ENCODE measurements around the gene ZBTB8A. TPM values are rescaled to one million over a fixed set of nuclear protein-coding genes. Genes with fewer than 3 reads are reported as not detected.
A peak's percentile ranks its signal among the peaks of the same experiment; 100 is the strongest.

The ZBTB8A gene
- total RNA-seq, 1 experiment from 2014 or later, result 4.2 TPM

DNA sequence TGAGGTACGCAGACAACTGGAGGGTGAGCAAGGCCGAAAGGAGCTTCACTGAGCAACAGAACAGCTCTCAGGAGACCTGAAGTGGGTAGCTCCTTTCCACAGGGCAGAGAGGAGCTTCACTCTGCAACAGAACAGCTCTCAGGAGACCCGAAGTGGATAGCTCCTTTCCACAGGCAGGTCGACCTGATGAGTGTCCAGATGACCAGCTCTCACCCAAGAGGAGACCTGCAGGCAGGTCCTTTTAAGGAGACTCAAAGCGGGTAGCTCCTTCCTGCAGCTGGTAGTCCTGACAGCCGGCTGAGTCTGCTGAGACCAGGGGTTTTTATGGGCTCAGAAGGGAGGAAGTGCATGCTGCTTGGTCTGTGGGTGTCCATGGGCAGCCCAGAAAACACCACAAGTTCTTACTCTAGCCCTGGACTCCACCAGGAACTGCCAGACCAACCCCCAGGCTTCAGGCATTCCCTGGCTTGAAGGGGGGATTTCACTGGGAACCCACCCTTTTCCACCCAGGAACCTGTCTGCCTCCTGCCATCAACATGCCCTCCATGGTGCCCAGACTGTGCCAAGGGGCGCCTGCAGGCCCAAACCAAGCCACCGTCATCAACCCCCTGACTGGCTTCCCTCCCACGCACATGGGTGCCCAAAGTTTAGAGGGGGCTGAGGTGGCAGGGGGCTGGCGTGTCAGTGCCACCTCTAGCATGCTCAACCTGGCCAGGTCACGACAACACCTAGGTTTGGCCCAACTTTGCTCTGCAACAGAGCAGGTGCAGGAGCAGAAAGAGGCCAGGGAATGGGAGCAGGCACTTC lies 67.5 kb downstream of the ZBTB8A start:
- H3K4me3 ChIP-seq, result no peak overlapping the region
- H3K36me3 ChIP-seq (ENCODE audit: low read depth), result no peaks in the 10 kb centered on the region
- no TSS peak for BruUV-seq (replicated peaks)
- ChIA-PET CTCF (no interaction called here), POLR2A (ENCODE audit: unreplicated experiment) (no interaction called here)
- H2AFZ ChIP-seq, result no peak overlapping the region
- no peaks in the 10 kb centered on the region for H3F3A ChIP-seq (ENCODE audit: insufficient read depth, low read depth)
- H4K20me1 ChIP-seq (ENCODE audit: insufficient read depth), result no peaks in the 10 kb centered on the region
- no peaks in the 10 kb centered on the region for H3K9me3 ChIP-seq (ENCODE audit: insufficient read depth, low read depth)
- no peaks in the 10 kb centered on the region for H3K9me2 ChIP-seq (ENCODE audit: insufficient read depth)
- H3K79me2 ChIP-seq (ENCODE audit: low read depth), result no peaks in the 10 kb centered on the region
- TF ChIP-seq, protein P1, sequence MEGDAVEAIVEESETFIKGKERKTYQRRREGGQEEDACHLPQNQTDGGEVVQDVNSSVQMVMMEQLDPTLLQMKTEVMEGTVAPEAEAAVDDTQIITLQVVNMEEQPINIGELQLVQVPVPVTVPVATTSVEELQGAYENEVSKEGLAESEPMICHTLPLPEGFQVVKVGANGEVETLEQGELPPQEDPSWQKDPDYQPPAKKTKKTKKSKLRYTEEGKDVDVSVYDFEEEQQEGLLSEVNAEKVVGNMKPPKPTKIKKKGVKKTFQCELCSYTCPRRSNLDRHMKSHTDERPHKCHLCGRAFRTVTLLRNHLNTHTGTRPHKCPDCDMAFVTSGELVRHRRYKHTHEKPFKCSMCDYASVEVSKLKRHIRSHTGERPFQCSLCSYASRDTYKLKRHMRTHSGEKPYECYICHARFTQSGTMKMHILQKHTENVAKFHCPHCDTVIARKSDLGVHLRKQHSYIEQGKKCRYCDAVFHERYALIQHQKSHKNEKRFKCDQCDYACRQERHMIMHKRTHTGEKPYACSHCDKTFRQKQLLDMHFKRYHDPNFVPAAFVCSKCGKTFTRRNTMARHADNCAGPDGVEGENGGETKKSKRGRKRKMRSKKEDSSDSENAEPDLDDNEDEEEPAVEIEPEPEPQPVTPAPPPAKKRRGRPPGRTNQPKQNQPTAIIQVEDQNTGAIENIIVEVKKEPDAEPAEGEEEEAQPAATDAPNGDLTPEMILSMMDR (conservative IDR thresholded peaks at IDR 0.05), result no peak
- intact Hi-C loops (cut with micrococcal nuclease; ENCODE audit: unreplicated experiment), result no loop called here
- no peaks in the 10 kb centered on the region for H3K27me3 ChIP-seq (ENCODE audit: insufficient read depth, low read depth)
- no peak overlapping the region for H3K27ac ChIP-seq
- no peak for DNase-seq
- no peak overlapping the region for H3K4me2 ChIP-seq
- no peaks in the 10 kb centered on the region for H3K4me1 ChIP-seq (replicated peaks; ENCODE audit: insufficient read depth)

DNA sequence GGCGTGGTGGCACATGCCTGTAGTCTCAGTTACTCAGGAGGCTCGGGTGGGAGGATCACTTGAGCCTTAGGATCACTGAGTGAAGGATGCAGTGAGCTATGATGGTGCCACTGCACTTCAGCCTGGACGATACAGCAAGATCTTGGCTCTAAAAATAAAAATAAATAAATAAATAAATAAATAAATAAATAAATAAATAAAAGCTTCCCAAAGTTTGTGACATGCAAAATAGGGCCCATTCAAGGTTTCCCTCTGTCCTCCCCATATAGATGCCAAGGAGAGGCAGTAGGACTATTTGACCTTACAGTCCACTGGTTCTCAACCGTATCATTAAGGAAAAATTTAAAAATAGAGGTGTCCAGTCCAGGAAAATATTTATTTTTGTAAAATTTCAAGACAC lies 70.0 kb downstream of the ZBTB8A start:
- Histone ChIP-seq H3K36me3 (ENCODE audit: low read depth) (no peaks in the 10 kb centered on the region), H3K9me2 (ENCODE audit: insufficient read depth) (no peaks in the 10 kb centered on the region), H3K4me1 (replicated peaks; ENCODE audit: insufficient read depth) (peaks cover 5% of the 10 kb centered on the region), H3K27ac (no peak overlapping the region), H4K20me1 (ENCODE audit: insufficient read depth) (no peaks in the 10 kb centered on the region), H3K9me3 (ENCODE audit: insufficient read depth, low read depth) (no peaks in the 10 kb centered on the region), H3K79me2 (ENCODE audit: low read depth) (no peaks in the 10 kb centered on the region), H3K27me3 (ENCODE audit: insufficient read depth, low read depth) (no peaks in the 10 kb centered on the region), H3K4me3 (no peak overlapping the region), H3F3A (ENCODE audit: insufficient read depth, low read depth) (no peaks in the 10 kb centered on the region), H3K4me2 (no peak overlapping the region), H2AFZ (no peak overlapping the region)
- BruUV-seq (replicated peaks), result no TSS peak
- CTCF ChIA-PET, result no interaction called here
- DNase-seq, result no peak
- intact Hi-C loops (cut with micrococcal nuclease; ENCODE audit: unreplicated experiment), result no loop called here
- TF ChIP-seq, protein P1 (conservative IDR thresholded peaks at IDR 0.05), result no peak
- no peak for TF ChIP-seq EZH2 (IDR thresholded peaks at IDR 0.05; ENCODE audit: low read depth)
- POLR2A ChIA-PET (ENCODE audit: unreplicated experiment), result interaction anchor here (0.6 kb wide), 1 partner anchor 119 kb away, joined by 9 read pairs; no protein-coding TSS in a partner anchor

DNA sequence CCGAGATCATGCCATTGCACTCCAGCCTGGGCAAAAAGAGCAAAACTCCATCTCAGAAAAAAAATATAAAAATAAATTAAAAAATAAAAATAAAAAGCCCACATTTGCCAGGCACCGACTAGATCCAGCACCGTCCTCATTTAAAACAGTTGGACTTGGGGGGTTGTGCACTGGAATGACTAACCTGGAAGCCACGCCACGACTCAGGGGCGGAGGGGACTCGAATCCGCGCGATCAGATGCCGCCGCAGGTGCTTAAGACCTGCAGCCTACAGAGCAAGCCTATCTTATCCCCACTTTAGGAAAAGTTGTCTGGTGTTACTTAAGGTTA lies 72.6 kb downstream of the ZBTB8A start:
- TF ChIP-seq, protein P1 (conservative IDR thresholded peaks at IDR 0.05), result no peak
- no peak for TF ChIP-seq EZH2 (IDR thresholded peaks at IDR 0.05; ENCODE audit: low read depth)
- BruUV-seq (replicated peaks), result no TSS peak
- DNase-seq, result no peak
- no peaks in the 10 kb centered on the region for H3K9me2 ChIP-seq (ENCODE audit: insufficient read depth)
- H3K79me2 ChIP-seq (ENCODE audit: low read depth), result no peaks in the 10 kb centered on the region
- H3K27me3 ChIP-seq (ENCODE audit: insufficient read depth, low read depth), result no peaks in the 10 kb centered on the region
- no peaks in the 10 kb centered on the region for H3K9me3 ChIP-seq (ENCODE audit: insufficient read depth, low read depth)
- no peak overlapping the region for H3K27ac ChIP-seq
- peak overlapping the region; percentile 89 for H2AFZ ChIP-seq
- peak overlapping the region; percentile 86 for H3K4me2 ChIP-seq
- POLR2A ChIA-PET (ENCODE audit: unreplicated experiment), result no interaction called here
- H3K4me3 ChIP-seq, result peak overlapping the region; percentile 64
- H3K36me3 ChIP-seq (ENCODE audit: low read depth), result no peaks in the 10 kb centered on the region
- peaks cover under 1% of the 10 kb centered on the region; the same call in 1 of the 2 replicates for H3F3A ChIP-seq (ENCODE audit: insufficient read depth, low read depth)
- intact Hi-C loops (cut with micrococcal nuclease; ENCODE audit: unreplicated experiment), result loop anchor here (10.0 kb wide), 1 partner anchor 167 kb away; no protein-coding TSS in a partner anchor
- H3K4me1 ChIP-seq (replicated peaks; ENCODE audit: insufficient read depth), result peaks cover 5% of the 10 kb centered on the region
- CTCF ChIA-PET, result interaction anchor here (0.6 kb wide), 1 partner anchor 92 kb away, joined by 7 read pairs; no protein-coding TSS in a partner anchor
- H4K20me1 ChIP-seq (ENCODE audit: insufficient read depth), result no peaks in the 10 kb centered on the region

All from PC-9 (cell line).